Activated CD8-positive, alpha-beta T cell treated with anti-CD3 and anti-CD28 coated beads for 36 hours (primary cell): ENCODE results near the gene ULK3. TPM values are rescaled to one million over a fixed set of nuclear protein-coding genes. Genes with fewer than 3 reads are reported as not detected.

Experiments used
- ATAC-seq: fragments of 200-7000 bp; cut with Tn5 transposase; one replicate; pipeline ENCODE4 v1.10.0; 2021; ENCODE audit warnings: mild to moderate bottlenecking, moderate library complexity
- CTCF ChIA-PET: fragments of 350-600 bp; sonication (Branson Sonifier 250); formaldehyde crosslinking; loops from one replicate; lab custom pipeline; 2021; ENCODE audit warnings: antibody characterized with exemption; lab: Charles Lee
- POLR2A ChIA-PET: fragments of 350-600 bp; sonication (Branson Sonifier 250); formaldehyde crosslinking; loops from one replicate; lab custom pipeline; 2021; ENCODE audit warnings: antibody characterized with exemption; lab: Charles Lee
- DNase-seq: peaks from one replicate; pipeline ENCODE4 v3.0.0-alpha.2; 2020
- H3K27ac Mint-ChIP-seq: one replicate; pipeline ENCODE4 v1.8.0; 2021; ENCODE audit warnings: mild to moderate bottlenecking, mixed read lengths
- H3K27me3 Mint-ChIP-seq: one replicate; pipeline ENCODE4 v1.8.0; 2021; ENCODE audit warnings: mixed read lengths
- H3K36me3 Mint-ChIP-seq: one replicate; pipeline ENCODE4 v1.8.0; 2021; ENCODE audit warnings: low read depth, mixed read lengths
- H3K4me1 Mint-ChIP-seq: one replicate; pipeline ENCODE4 v1.8.0; 2021; ENCODE audit warnings: low read depth, mixed read lengths
- H3K4me3 Mint-ChIP-seq: one replicate; pipeline ENCODE4 v1.8.0; 2021; ENCODE audit warnings: mild to moderate bottlenecking, moderate library complexity, mixed read lengths
- H3K9me3 Mint-ChIP-seq: one replicate; pipeline ENCODE4 v1.8.0; 2021; ENCODE audit warnings: mixed read lengths
- intact Hi-C: fragments of 100-400 bp; cut with micrococcal nuclease; formaldehyde crosslinking; loops from one replicate; pipeline ENCODE4 v1.10.0; 2022
- microRNA-seq: library from miRNA; unstranded; fragments of <30 nt; microRNA quantifications from one replicate; pipeline ENCODE4 v1.2.0, GENCODE V29; 2022; ENCODE audit warnings: borderline microRNAs expressed, borderline replicate concordance
- total RNA-seq, 2 experiments: library from RNA; stranded (reverse); gene quantifications; one replicate each; pipeline ENCODE4 v1.2.3, GENCODE V29; 2021
- TF ChIP-seq, protein P1 (sequence below): fragments of 200-600 bp; IDR thresholded peaks from one replicate; pipeline ENCODE4 v1.8.0; 2022; ENCODE audit warnings: antibody characterized with exemption, mild to moderate bottlenecking

ULK3 gene
- total RNA-seq, 2 experiments from 2014 or later = 45.9 to 49.3 TPM

- no peaks in the 10 kb centered on the region for H3K27me3 Mint-ChIP-seq
- intact Hi-C loops = loop anchor here (5.0 kb wide), 1 partner anchor 385 kb away; no protein-coding TSS in a partner anchor
- ChIA-PET POLR2A (interaction anchor here (0.6 to 21.2 kb wide), 14 partner anchors 3 to 245 kb away, joined by 3 to 410 read pairs (median 5); partner anchors contain the start of genes COX5A and CSK), CTCF (interaction anchor here (0.7 to 30.3 kb wide), 16 partner anchors 1 to 414 kb away, joined by 3 to 1327 read pairs (median 4); partner anchors contain the start of genes C15orf39, CSK and MPI)
- TF ChIP-seq, protein P1, sequence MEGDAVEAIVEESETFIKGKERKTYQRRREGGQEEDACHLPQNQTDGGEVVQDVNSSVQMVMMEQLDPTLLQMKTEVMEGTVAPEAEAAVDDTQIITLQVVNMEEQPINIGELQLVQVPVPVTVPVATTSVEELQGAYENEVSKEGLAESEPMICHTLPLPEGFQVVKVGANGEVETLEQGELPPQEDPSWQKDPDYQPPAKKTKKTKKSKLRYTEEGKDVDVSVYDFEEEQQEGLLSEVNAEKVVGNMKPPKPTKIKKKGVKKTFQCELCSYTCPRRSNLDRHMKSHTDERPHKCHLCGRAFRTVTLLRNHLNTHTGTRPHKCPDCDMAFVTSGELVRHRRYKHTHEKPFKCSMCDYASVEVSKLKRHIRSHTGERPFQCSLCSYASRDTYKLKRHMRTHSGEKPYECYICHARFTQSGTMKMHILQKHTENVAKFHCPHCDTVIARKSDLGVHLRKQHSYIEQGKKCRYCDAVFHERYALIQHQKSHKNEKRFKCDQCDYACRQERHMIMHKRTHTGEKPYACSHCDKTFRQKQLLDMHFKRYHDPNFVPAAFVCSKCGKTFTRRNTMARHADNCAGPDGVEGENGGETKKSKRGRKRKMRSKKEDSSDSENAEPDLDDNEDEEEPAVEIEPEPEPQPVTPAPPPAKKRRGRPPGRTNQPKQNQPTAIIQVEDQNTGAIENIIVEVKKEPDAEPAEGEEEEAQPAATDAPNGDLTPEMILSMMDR = peak; percentile 81
- peak; percentile 98 for DNase-seq
- peak; percentile 70 for ATAC-seq
- H3K4me1 Mint-ChIP-seq = peaks cover 53% of the 10 kb centered on the region
- no peaks in the 10 kb centered on the region for H3K9me3 Mint-ChIP-seq
- peaks cover 77% of the 10 kb centered on the region for H3K36me3 Mint-ChIP-seq
- H3K4me3 Mint-ChIP-seq = peak overlapping the region; percentile 98
- peak overlapping the region; percentile 98 for H3K27ac Mint-ChIP-seq
These were observed 55.5 kb downstream of the ULK3 start for GRCh38 chr15:74787251-74788041.

DNA sequence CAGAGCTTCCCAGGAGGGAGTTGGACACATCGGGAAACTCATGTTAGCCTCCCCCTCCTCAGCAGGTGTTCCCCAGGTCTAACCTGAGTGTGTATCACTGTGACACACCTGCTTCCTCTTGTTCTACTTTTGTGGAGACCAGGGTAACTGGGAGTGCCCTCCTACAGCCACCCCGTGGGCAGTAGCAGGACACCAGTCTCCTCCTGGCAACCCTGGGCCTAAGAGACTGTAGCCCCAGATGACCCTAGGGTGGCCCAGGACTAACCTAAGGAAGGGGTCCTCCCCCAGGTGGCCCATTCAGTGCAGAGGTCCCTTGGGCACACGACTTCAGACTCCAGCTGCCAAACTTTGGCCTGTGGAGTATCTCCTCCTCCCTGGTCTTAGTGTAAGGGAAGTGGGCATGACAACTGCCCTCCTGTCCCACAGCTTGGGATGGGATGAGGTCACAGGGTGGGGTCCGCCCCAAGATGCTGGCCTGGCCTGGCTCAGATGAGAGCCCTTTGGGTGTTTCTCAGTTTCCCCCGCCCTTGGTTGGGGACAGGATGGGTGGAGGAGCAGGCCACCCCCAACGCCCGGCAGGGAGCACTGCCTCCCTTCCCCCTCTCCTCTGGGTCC is 56.3 kb downstream of the ULK3 start:
- Mint-ChIP-seq H3K27ac (peak overlapping the region; percentile 98), H3K9me3 (no peaks in the 10 kb centered on the region), H3K27me3 (no peaks in the 10 kb centered on the region), H3K4me3 (peak overlapping the region; percentile 98), H3K36me3 (peaks cover 72% of the 10 kb centered on the region), H3K4me1 (peaks cover 45% of the 10 kb centered on the region)
- no peak for ATAC-seq
- intact Hi-C loops = loop anchor here (5.0 kb wide), 1 partner anchor 384 kb away; no protein-coding TSS in a partner anchor
- ChIA-PET POLR2A (interaction anchor here (0.6 to 21.2 kb wide), 12 partner anchors 4 to 169 kb away, joined by 3 to 410 read pairs (median 6); partner anchors contain the start of genes COX5A and CSK), CTCF (interaction anchor here (0.7 to 30.3 kb wide), 12 partner anchors 2 to 408 kb away, joined by 3 to 1327 read pairs (median 6); partner anchors contain the start of gene CSK)
- TF ChIP-seq, protein P1 = no peak
- no peak for DNase-seq

Small RNA genes lying within 50 kb of the gene (microRNA-seq; reads per million reads assigned to microRNA genes)
- gene MIR4513 = not detected
- 4.2 reads per million, percentile 16 among the genes with 10 or more reads in this experiment for gene MIR6882

Other genes with a start within 250 kb of the ULK3 start
- 100 to 1,000 TPM; 159 to 168 TPM for gene CLK3, start 227.3 kb downstream of the ULK3 start, total RNA-seq
- gene EDC3, start 147.1 kb downstream of the ULK3 start, total RNA-seq = 10 to 100 TPM; 41.9 to 44.1 TPM
- gene CYP1A1, start 117.6 kb downstream of the ULK3 start, total RNA-seq = 1 to 10 TPM; 4.3 to 4.9 TPM
- not detected for gene CYP1A2, start 94.3 kb downstream of the ULK3 start, total RNA-seq
- 100 to 1,000 TPM; 254 to 260 TPM for gene CSK, start 61.1 kb downstream of the ULK3 start, total RNA-seq
- gene LMAN1L, start 30.3 kb downstream of the ULK3 start, total RNA-seq = under 1 TPM in 1 of 2 experiments, not detected in 1; 0.11 TPM
- gene CPLX3, start 16.5 kb downstream of the ULK3 start, total RNA-seq = under 1 TPM in 1 of 2 experiments, not detected in 1; 0.11 TPM
- gene SCAMP2, start 30.2 kb upstream of the ULK3 start, total RNA-seq = 10 to 100 TPM; 57.8 to 58.9 TPM
- gene MPI, start 46.9 kb upstream of the ULK3 start, total RNA-seq = 10 to 100 TPM; 67.1 to 74.3 TPM
- gene FAM219B, start 63.7 kb upstream of the ULK3 start, total RNA-seq = 10 to 100 TPM; 36.5 to 44.7 TPM
- gene COX5A, start 94.9 kb upstream of the ULK3 start, total RNA-seq = 100 to 1,000 TPM; 342 TPM
- 1 to 10 TPM; 7.0 to 7.2 TPM for gene RPP25, start 113.6 kb upstream of the ULK3 start, total RNA-seq
- 1 to 10 TPM in 1 of 2 experiments, under 1 TPM in 1; 0.65 to 1.1 TPM for gene SCAMP5, start 152.4 kb upstream of the ULK3 start, total RNA-seq
- gene PPCDC, start 180.4 kb upstream of the ULK3 start, total RNA-seq = 10 to 100 TPM; 25.7 to 26.6 TPM